NCI-H1417 treated with DMSO at 0.1 percent for 48 hours (cell line): ENCODE results near the gene MEIS1.

Experiments used
- DNase-seq: peaks from one replicate; lab custom pipeline; 2025; lab: John Stamatoyannopoulos, UW

The MEIS1 gene

GRCh38 chr2:66431846-66432587 is 2.9 kb upstream of the MEIS1 start:
- no peak for DNase-seq

GRCh38 chr2:66432801-66433694 is 1.9 kb upstream of the MEIS1 start:
- DNase-seq, result peak; percentile 90

- DNase-seq, result no peak
These were observed 1.3 kb upstream of the MEIS1 start for GRCh38 chr2:66433695-66433944.

DNA sequence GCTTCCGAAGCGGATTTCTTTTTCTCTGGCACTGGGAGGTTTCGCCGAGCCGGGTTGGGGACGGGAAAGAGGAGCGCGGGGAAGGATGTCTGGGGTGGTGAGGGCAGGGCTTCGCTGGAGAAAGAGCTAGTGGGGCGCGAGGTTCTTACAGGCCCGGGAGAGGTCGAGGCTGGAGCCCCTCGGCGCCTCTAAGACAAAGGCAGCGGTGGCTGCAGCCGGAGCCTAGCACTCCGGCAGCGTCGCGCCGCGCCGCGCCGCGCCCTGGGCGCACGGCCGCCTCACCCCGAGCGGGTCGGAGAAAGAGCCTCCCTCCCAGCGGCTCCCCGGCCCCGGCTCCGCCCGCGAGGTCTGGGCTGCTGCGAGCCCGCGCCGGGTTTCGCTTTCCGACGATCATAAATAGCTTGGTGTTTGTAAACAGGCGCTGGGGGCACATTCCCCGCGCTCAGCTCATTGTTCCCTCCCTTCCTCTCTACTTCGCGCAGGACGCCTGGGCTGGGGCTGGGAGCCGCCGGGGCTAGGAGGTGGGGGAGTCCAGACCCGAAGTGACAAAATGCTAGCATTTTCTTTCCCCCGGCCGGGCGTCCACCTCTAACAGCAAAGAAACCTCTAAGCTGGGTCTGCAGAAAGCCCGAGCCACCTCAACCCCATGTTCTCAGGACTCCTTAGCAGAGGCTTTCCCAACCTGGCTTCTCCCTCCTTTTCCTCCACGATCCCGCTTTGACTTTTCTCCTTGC is 813 bp upstream of the MEIS1 start:
- peak; percentile 70 for DNase-seq

DNA sequence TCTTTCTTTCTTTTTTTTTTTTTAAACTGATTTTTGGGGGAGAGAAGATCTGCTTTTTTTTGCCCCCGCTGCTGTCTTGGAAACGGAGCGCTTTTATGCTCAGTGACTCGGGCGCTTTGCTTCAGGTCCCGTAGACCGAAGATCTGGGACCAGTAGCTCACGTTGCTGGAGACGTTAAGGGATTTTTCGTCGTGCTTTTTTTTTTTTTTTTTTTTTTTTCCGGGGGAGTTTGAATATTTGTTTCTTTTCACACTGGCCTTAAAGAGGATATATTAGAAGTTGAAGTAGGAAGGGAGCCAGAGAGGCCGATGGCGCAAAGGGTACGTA is 587 bp downstream of the MEIS1 start:
- DNase-seq, result peak; percentile 61

DNA sequence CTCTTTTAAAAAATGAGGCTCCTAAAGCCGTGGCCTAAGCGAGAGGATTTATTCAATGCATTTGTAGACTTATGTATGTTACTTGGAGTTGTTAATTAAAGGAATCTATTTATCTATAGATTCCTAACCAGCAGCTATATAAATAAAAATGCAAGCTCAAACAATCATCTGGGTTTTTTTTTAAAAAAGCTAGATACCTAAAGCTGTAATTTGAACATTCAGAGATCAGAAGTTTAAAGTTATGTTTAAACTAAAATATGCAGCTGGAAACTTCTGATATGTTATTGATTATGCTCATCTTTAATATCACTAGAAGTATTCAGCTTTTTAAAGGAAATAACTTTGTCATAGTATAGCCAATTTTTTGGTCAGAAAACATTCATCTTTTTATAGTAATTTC is 1.0 kb downstream of the MEIS1 start:
- no peak for DNase-seq

DNA sequence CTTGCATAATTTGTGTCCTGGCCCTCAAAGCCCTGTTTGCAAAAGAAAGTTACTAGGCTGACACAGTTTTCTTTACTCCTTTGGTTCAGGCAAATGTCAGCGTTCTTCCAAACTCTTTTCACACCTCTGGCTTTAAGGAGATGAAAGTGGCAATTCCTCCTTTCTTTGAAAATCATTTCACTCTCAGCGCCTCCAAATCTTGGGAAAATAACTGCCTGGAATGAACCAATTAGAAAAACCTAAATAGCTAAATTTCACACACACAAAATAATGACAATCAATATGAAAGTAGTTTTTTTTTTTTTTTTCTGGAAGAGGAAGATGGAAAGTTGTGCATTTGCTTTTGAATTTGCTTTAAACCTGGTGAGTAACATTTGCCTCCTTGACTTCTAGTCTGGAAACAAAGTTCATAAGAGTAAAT is 1.7 kb downstream of the MEIS1 start:
- DNase-seq, result no peak

DNA sequence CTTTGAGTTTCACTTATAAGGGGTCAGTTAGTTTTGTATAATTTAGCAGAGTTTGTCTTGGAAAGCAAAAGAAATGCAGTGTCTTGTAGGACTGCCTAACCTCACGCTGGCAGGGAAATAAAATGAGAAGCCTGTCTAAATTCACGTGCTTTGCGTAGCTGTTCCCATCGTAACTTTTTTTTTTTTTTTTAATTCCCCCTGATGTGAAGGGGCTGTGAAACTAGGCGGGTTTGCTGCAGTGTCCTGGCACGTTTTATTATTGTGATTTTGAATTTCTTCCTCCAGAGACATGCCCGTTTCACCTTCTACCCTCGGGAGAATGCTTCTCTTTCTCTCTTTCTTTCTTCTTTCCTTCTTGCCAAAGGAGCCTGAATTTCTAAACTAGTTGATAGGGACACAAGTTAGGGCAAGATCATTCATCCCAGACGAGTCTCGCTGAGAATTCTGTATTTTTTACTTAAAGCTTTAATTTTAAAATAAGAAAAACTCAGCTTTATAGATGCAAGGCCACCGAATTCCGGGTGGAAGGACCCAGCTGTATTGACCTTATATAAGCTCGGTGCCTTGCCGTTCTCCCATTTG is 2.3 kb downstream of the MEIS1 start:
- no peak for DNase-seq

GRCh38 chr2:66437691-66438497 is 3.0 kb downstream of the MEIS1 start:
- no peak for DNase-seq

DNA sequence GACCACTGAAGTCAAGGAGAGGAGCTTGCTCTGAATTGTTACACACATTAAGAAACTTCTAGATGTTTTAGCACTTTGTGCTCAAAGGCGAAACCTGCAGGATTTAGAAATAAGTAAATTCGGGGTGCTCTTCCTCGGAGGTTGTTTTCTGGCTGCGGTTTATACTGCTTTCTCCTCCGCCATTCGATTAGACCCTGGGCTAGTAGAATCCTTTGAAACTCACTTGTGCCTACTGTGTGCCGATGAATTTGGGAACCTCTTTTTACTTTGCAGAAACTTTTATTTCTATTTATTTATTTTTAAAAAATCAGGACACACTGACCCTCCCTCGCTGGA is 3.5 kb downstream of the MEIS1 start:
- DNase-seq, result no peak

DNA sequence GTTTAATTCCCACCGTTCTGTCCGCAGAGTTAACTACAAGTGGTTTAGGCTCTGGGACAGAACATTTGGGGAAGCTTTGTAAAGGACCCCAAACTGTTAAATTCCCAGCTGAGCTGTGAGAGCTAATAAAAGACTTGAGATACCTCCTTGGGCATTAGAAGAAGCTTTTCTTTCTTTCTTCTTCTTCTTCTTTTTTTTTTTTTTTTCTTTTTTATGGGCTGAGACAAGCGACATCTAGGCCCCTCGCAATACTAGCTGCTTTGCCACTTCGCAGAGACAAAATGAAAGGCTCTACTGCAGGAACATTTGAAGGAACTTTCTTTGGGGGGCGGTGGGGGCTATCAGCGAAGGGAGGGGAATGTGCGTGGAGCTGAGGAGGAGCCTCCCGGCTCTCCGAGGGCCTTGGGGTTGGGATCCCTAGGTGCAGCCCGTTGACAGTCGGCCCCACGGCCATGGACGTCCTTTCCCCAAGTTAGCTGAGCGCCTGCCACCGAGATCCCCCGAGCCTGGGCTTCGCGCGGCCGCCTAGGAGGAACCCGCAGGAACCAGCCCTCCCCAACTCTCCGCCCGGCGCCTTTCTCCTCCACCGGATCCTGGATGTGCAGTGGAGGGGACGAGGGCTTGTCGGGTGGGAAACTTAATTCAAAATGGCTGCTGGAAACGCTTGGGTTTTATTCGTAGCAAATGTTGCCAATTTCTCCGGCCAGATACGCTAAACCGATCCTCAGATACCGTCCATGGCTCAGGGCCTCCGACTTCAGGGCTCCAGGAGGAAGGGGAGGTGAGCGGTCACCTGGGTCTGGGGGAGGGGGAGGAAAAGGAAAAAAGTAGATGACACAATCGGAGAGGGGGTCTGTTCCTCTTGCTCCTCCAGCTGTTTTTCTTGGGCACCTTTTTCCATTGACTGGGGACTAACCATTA is 4.2 kb downstream of the MEIS1 start:
- DNase-seq, result no peak

GRCh38 chr2:66439812-66440542 is 5.1 kb downstream of the MEIS1 start:
- no peak for DNase-seq

GRCh38 chr2:66440708-66441497 is 6.0 kb downstream of the MEIS1 start:
- no peak for DNase-seq

DNA sequence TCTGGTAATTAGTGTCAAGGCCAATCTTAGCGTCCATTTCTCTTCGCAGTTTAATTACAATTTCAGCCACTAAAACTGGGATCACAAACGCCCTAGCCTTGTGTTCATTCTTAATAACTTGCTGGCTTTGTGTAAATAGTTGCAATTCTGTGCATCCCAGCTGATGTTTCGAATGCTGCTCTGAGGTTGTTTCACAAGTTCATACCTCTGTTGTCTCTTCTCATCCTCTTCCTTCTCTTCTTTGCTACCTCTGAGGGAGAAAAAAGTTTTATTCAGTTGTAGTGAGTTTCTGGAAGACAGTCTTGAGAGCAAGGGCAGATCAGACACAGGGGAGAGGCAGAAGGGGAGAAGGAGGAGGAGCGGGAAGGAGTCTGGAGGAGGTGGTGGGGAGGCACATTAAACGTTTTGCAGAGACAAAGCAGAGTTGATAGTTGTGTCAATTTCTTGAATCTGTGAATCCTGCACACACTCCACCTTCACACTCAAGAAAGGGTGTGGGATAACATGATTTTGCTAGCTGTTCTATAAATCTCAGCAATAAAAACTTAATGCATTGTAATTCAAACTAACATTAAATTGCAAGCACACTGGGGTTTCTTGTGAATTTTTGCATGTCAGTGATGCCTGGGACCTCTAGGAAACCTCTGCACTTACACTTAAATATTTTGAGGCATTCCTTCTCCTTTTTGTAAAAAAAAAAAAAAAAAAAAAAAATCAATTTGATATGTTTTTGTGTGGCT is 6.8 kb downstream of the MEIS1 start:
- no peak for DNase-seq

DNA sequence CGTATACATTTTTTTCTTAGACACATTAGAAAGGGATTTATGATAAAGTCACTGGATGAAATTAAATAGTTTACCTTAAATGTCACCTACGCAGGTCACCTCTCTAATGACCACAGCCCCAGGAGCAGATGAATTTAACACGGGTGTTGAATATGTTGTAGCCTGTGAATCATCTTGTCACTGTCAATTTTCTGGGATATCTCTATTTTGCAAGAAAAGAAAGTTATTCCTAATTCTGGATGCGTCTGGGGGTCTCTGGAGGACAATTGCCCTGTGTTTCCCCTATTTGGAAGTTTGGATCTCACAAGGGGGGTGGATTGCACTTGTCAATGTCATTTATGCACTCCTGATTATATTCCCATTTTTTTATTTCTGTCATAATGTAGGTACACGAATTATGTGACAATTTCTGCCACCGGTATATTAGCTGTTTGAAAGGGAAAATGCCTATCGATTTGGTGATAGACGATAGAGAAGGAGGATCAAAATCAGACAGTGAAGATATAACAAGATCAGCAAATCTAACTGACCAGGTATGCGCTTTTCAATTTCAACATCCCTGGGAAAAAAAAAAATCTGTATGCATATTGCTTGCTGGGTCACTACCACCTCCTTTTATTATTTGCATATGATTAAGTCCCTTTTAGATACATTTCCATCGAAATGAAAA is 7.7 kb downstream of the MEIS1 start:
- DNase-seq, result no peak

DNA sequence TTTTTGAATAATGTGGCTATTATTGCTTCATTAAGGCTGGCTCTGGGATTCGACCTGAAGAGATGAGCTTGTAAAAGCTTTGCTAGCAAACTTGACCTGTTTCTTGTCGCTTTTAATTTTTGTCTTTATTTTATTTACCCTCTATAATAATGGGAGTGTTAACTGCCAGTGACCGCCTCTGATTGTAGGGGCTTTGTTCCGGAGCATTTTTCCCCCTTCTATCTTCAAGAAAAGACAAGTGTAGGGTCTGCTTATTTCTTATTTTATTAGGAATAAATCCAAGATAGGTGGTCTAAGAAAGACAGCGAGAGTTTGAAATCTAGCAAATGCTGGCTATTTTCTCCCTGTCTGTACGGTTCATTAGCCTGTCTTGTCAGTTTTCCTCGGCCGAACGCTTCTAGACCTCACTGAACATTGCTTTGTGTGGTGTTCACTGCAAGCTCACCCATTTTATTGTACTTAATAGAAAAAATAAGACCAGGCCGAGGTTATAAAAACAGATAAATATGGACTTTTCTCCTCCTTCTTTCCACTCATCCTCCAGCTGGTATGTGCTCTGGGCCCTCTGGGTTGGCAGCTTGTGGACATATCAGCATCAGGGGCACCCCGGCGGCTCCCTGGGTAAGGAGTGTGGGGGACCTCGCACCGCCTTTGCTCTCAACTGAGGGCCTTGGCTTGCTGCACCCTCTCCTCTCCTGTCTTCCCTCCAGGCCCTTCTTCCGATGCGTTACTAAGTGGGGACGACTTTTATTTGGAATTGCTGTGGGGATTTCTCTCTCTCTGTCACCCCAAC is 8.5 kb downstream of the MEIS1 start:
- no peak for DNase-seq
